ENCODE measurements around the gene GRIK2. TPM values are rescaled to one million over a fixed set of nuclear protein-coding genes. Genes with fewer than 3 reads are reported as not detected.
"Not testable (repeated sequence)": the region's sequence is repeated elsewhere in the genome, so short reads cannot be mapped to it uniquely, and the experiment has no call there.

GRIK2 gene
- total RNA-seq, 1 experiment from 2014 or later, result 8.5 TPM

- no peak for DNase-seq (ENCODE audit: low read depth, low spot score)
- in situ Hi-C loops (cut with HindIII; ENCODE audit: low pct_unique_long_range_greater_than_20kb, low sequenced_read_pairs), result no loop called here
Observed at GRCh38 chr6:101558712-101559111, 165.2 kb downstream of the GRIK2 start.

- DNase-seq (ENCODE audit: low read depth, low spot score), result no peak
- in situ Hi-C loops (cut with HindIII; ENCODE audit: low pct_unique_long_range_greater_than_20kb, low sequenced_read_pairs), result no loop called here
Observed at GRCh38 chr6:101572627-101573026, 179.1 kb downstream of the GRIK2 start.

GRCh38 chr6:101577091-101577490, 183.6 kb downstream of the GRIK2 start:
- no peak for DNase-seq (ENCODE audit: low read depth, low spot score)
- in situ Hi-C loops (cut with HindIII; ENCODE audit: low pct_unique_long_range_greater_than_20kb, low sequenced_read_pairs), result no loop called here

- DNase-seq (ENCODE audit: low read depth, low spot score), result no peak
- in situ Hi-C loops (cut with HindIII; ENCODE audit: low pct_unique_long_range_greater_than_20kb, low sequenced_read_pairs), result no loop called here
Observed at GRCh38 chr6:101578306-101578705, 184.8 kb downstream of the GRIK2 start.

GRCh38 chr6:101582792-101583191, 189.3 kb downstream of the GRIK2 start:
- no peak for DNase-seq (ENCODE audit: low read depth, low spot score)
- in situ Hi-C loops (cut with HindIII; ENCODE audit: low pct_unique_long_range_greater_than_20kb, low sequenced_read_pairs), result no loop called here

- in situ Hi-C loops (cut with HindIII; ENCODE audit: low pct_unique_long_range_greater_than_20kb, low sequenced_read_pairs), result no loop called here
- no peak for DNase-seq (ENCODE audit: low read depth, low spot score)
Observed at GRCh38 chr6:101585501-101585900, 192.0 kb downstream of the GRIK2 start.

GRCh38 chr6:101588343-101588742, 194.8 kb downstream of the GRIK2 start:
- DNase-seq (ENCODE audit: low read depth, low spot score), result no peak
- in situ Hi-C loops (cut with HindIII; ENCODE audit: low pct_unique_long_range_greater_than_20kb, low sequenced_read_pairs), result no loop called here

GRCh38 chr6:101595276-101595675, 201.8 kb downstream of the GRIK2 start:
- no peak for DNase-seq (ENCODE audit: low read depth, low spot score)
- in situ Hi-C loops (cut with HindIII; ENCODE audit: low pct_unique_long_range_greater_than_20kb, low sequenced_read_pairs), result no loop called here

- DNase-seq (ENCODE audit: low read depth, low spot score), result peak; percentile 80
- in situ Hi-C loops (cut with HindIII; ENCODE audit: low pct_unique_long_range_greater_than_20kb, low sequenced_read_pairs), result no loop called here
Observed at GRCh38 chr6:101597693-101598092, 204.2 kb downstream of the GRIK2 start.

GRCh38 chr6:101605426-101605825, 211.9 kb downstream of the GRIK2 start:
- DNase-seq (ENCODE audit: low read depth, low spot score), result no peak
- in situ Hi-C loops (cut with HindIII; ENCODE audit: low pct_unique_long_range_greater_than_20kb, low sequenced_read_pairs), result no loop called here

- DNase-seq (ENCODE audit: low read depth, low spot score), result no peak
- in situ Hi-C loops (cut with HindIII; ENCODE audit: low pct_unique_long_range_greater_than_20kb, low sequenced_read_pairs), result no loop called here
Observed at GRCh38 chr6:101605874-101606273, 212.4 kb downstream of the GRIK2 start.

- in situ Hi-C loops (cut with HindIII; ENCODE audit: low pct_unique_long_range_greater_than_20kb, low sequenced_read_pairs), result no loop called here
- no peak for DNase-seq (ENCODE audit: low read depth, low spot score)
Observed at GRCh38 chr6:101607111-101607690, 213.7 kb downstream of the GRIK2 start.

- in situ Hi-C loops (cut with HindIII; ENCODE audit: low pct_unique_long_range_greater_than_20kb, low sequenced_read_pairs), result no loop called here
- DNase-seq (ENCODE audit: low read depth, low spot score), result no peak
Observed at GRCh38 chr6:101608703-101609102, 215.2 kb downstream of the GRIK2 start.

- in situ Hi-C loops (cut with HindIII; ENCODE audit: low pct_unique_long_range_greater_than_20kb, low sequenced_read_pairs), result no loop called here
- DNase-seq (ENCODE audit: low read depth, low spot score), result peak; percentile 46
Observed at GRCh38 chr6:101613556-101613955, 220.0 kb downstream of the GRIK2 start.

GRCh38 chr6:101614774-101615173, 221.3 kb downstream of the GRIK2 start:
- DNase-seq (ENCODE audit: low read depth, low spot score), result peak; percentile 98
- in situ Hi-C loops (cut with HindIII; ENCODE audit: low pct_unique_long_range_greater_than_20kb, low sequenced_read_pairs), result no loop called here

- peak; percentile 40 for DNase-seq (ENCODE audit: low read depth, low spot score)
- in situ Hi-C loops (cut with HindIII; ENCODE audit: low pct_unique_long_range_greater_than_20kb, low sequenced_read_pairs), result no loop called here
Observed at GRCh38 chr6:101626269-101626668, 232.8 kb downstream of the GRIK2 start.

- in situ Hi-C loops (cut with HindIII; ENCODE audit: low pct_unique_long_range_greater_than_20kb, low sequenced_read_pairs), result no loop called here
Observed at GRCh38 chr6:101630941-101631340, 237.4 kb downstream of the GRIK2 start.

GRCh38 chr6:101633081-101633480, 239.6 kb downstream of the GRIK2 start:
- in situ Hi-C loops (cut with HindIII; ENCODE audit: low pct_unique_long_range_greater_than_20kb, low sequenced_read_pairs), result no loop called here
- no peak for DNase-seq (ENCODE audit: low read depth, low spot score)

More at GRCh38 chr6:101630941-101631340, 237.4 kb downstream of the GRIK2 start:
- no peak for DNase-seq (ENCODE audit: low read depth, low spot score)

- DNase-seq (ENCODE audit: low read depth, low spot score); in situ Hi-C loops (cut with HindIII; ENCODE audit: low pct_unique_long_range_greater_than_20kb, low sequenced_read_pairs): not testable (repeated sequence)
Observed at GRCh38 chr6:101638865-101639264, 245.4 kb downstream of the GRIK2 start.

- DNase-seq (ENCODE audit: low read depth, low spot score), result no peak
- in situ Hi-C loops (cut with HindIII; ENCODE audit: low pct_unique_long_range_greater_than_20kb, low sequenced_read_pairs), result no loop called here
Observed at GRCh38 chr6:101640131-101640530, 246.6 kb downstream of the GRIK2 start.
